ENCODE results near the gene DEFB108B.
"Not testable (repeated sequence)": the region's sequence is repeated elsewhere in the genome, so short reads cannot be mapped to it uniquely, and the experiment has no call there.

DNA sequence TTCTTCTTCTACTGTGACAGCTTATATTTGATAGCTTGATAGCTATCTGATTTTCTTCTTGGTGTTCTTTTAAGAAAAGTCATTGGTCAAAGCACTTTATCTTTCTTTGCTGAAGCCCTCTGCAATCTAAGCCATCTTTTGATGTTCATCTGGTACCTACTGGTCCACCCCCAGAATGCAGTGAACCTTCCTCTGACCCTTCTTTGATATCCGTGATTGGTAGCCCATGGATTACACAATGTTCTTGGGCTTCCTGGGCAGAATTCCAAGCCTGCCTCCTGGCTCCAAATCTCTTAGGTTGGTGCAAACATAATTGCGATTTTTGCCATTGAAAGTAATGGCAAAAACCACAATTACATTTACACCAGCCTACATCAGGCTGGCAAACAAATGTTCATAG lies 43.3 kb downstream of the DEFB108B start:
- TF ChIP-seq, protein P1, sequence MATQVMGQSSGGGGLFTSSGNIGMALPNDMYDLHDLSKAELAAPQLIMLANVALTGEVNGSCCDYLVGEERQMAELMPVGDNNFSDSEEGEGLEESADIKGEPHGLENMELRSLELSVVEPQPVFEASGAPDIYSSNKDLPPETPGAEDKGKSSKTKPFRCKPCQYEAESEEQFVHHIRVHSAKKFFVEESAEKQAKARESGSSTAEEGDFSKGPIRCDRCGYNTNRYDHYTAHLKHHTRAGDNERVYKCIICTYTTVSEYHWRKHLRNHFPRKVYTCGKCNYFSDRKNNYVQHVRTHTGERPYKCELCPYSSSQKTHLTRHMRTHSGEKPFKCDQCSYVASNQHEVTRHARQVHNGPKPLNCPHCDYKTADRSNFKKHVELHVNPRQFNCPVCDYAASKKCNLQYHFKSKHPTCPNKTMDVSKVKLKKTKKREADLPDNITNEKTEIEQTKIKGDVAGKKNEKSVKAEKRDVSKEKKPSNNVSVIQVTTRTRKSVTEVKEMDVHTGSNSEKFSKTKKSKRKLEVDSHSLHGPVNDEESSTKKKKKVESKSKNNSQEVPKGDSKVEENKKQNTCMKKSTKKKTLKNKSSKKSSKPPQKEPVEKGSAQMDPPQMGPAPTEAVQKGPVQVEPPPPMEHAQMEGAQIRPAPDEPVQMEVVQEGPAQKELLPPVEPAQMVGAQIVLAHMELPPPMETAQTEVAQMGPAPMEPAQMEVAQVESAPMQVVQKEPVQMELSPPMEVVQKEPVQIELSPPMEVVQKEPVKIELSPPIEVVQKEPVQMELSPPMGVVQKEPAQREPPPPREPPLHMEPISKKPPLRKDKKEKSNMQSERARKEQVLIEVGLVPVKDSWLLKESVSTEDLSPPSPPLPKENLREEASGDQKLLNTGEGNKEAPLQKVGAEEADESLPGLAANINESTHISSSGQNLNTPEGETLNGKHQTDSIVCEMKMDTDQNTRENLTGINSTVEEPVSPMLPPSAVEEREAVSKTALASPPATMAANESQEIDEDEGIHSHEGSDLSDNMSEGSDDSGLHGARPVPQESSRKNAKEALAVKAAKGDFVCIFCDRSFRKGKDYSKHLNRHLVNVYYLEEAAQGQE (IDR thresholded peaks at IDR 0.05; ENCODE audit: insufficient replicate concordance, low read depth) = not testable (repeated sequence)
- TF ChIP-seq, protein P2, sequence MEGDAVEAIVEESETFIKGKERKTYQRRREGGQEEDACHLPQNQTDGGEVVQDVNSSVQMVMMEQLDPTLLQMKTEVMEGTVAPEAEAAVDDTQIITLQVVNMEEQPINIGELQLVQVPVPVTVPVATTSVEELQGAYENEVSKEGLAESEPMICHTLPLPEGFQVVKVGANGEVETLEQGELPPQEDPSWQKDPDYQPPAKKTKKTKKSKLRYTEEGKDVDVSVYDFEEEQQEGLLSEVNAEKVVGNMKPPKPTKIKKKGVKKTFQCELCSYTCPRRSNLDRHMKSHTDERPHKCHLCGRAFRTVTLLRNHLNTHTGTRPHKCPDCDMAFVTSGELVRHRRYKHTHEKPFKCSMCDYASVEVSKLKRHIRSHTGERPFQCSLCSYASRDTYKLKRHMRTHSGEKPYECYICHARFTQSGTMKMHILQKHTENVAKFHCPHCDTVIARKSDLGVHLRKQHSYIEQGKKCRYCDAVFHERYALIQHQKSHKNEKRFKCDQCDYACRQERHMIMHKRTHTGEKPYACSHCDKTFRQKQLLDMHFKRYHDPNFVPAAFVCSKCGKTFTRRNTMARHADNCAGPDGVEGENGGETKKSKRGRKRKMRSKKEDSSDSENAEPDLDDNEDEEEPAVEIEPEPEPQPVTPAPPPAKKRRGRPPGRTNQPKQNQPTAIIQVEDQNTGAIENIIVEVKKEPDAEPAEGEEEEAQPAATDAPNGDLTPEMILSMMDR (IDR thresholded peaks at IDR 0.05; ENCODE audit: insufficient read depth, low read length) = not testable (repeated sequence)

All from HL-60 (cell line).